Right lobe of liver (tissue), 4 donors: ENCODE measurements around the gene CCR5.

ENCODE experiments used
- CTCF ChIP-seq, 4 donors: fragments of 200-600 bp in 3 of 4; fragments of 450-650 bp in 1 of 4; IDR thresholded peaks; one replicate each; pipeline versions ENCODE4 v1.5.1 to v1.8.0; 2016 to 2022; ENCODE audit warnings: antibody characterized with exemption in 4 of 4, mild to moderate bottlenecking in 2 of 4
- POLR2A ChIP-seq: fragments of 450-650 bp; IDR thresholded peaks from one replicate; pipeline ENCODE4 v1.6.1; 2017; ENCODE audit warnings: antibody characterized with exemption, mild to moderate bottlenecking
- donor health status: DM: no; HTN: no; CAD: no.
- donor health status: DM: no; HTN: no; CAD: no.
- donor health status: DM: no; HTN: yes; CAD: no.

GRCh38 chr3:46397111-46397510 is 26.4 kb downstream of the CCR5 start:
- no peak for TF ChIP-seq CTCF (IDR thresholded peaks at IDR 0.05)
- no peak for TF ChIP-seq POLR2A
